Subcutaneous abdominal adipose tissue (tissue), 5 donors: ENCODE results near the gene SMG5.
A peak's percentile ranks its signal among the peaks of the same experiment; 100 is the strongest.

Experiments used
- H3K27ac ChIP-seq: one replicate; pipeline ENCODE4 v1.7.0; 2013; ENCODE audit warnings: low read depth, mild to moderate bottlenecking, inconsistent platforms, low read length, moderate library complexity
- H3K27me3 ChIP-seq, 5 donors: one replicate each; pipeline ENCODE4 v1.7.0; 2013; ENCODE audit warnings: low read length in 5 of 5, inconsistent platforms in 1 of 5; ENCODE audit not compliant: control insufficient read depth in 5 of 5, insufficient read depth in 4 of 5
- H3K36me3 ChIP-seq, 5 donors: one replicate each; pipeline ENCODE4 v1.7.0; 2013; ENCODE audit warnings: low read length in 5 of 5; ENCODE audit not compliant: control insufficient read depth in 5 of 5, insufficient read depth in 5 of 5
- H3K4me1 ChIP-seq, 5 donors: one replicate each; pipeline ENCODE4 v1.7.0; 2013; ENCODE audit warnings: low read length in 5 of 5, mild to moderate bottlenecking in 3 of 5, moderate library complexity in 1 of 5; ENCODE audit not compliant: control insufficient read depth in 5 of 5, insufficient read depth in 5 of 5
- H3K4me3 ChIP-seq, 5 donors: one replicate each; pipeline ENCODE4 v1.7.0; 2013; ENCODE audit warnings: low read length in 5 of 5, low read depth in 1 of 5
- H3K9ac ChIP-seq, 5 donors: one replicate each; pipeline ENCODE4 v1.7.0; 2013; ENCODE audit warnings: low read length in 5 of 5, mild to moderate bottlenecking in 4 of 5, moderate library complexity in 3 of 5
- H3K9me3 ChIP-seq, 5 donors: one replicate each; pipeline ENCODE4 v1.7.0; 2013; ENCODE audit warnings: low read length in 5 of 5; ENCODE audit not compliant: control insufficient read depth in 5 of 5
- donor health status: healthy.
- donor health status: healthy.
- donor health status: healthy.
- donor health status: healthy.
- donor health status: healthy.

SMG5 gene

DNA sequence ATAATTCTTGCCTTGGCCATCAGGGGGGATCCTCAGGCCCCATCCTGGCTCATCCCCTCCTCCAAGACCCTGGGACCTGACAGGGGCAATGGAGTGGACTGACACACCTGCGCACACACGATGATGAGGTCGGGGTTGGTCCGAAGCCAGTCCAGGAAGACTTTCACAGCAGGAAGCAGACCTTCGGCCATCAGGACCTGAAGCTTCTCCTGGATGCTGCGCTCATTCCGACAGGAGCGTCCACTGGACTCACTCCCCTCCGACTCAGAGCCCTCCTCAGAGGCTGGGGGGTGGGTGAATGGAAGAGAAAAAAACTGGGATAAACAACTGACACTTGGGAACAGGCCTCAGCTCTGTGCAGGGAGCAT lies 19.4 kb downstream of the SMG5 start:
- Histone ChIP-seq H3K9ac (no peak overlapping the region), H3K4me3 (no peak overlapping the region), H3K9me3 (no peaks in the 10 kb centered on the region), H3K27me3 (no peaks in the 10 kb centered on the region), H3K36me3 (peaks cover 12 to 98% (median 88%) of the 10 kb centered on the region in 5 donors), H3K4me1 (no peaks in the 10 kb centered on the region), H3K27ac (no peak overlapping the region)

DNA sequence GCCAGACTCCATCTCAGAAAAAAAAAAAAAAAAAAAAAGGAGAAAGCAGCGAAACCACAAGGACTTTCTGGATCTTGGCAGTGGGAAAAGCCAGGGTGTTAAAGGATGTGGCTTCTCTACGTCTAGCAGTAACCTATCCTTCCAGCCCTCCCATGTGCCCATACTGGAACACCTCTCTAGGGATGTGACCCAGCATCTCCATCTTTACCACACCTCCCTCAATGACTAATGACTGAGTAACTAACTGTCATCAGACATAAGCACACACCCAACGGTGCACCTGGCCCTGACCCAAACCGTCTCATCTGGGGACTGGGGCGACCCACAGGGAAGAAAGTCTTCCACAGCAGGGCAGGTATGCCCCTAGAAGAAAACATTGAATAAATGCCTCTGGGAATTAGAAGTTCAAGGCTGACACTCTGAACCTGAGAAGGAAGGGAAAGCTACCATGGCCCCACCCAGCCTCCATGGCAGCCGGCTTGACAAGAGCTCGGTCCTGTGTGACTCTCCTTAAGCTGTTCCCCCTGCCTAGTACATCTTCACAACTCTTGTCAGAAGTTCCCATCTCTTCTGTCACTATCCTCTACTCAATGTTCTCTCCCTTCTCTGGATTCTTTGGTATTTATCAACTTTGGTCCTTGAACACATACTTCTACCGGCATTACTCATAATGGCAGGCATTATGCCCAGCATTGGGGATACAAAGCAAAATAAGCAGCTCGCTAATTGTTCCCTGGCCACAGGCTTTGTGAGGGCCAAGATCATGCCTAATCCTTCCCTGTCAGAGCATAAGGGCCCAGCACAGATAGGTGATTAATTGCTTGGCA lies 20.0 kb downstream of the SMG5 start:
- H3K36me3 ChIP-seq, result peaks cover 8 to 98% (median 88%) of the 10 kb centered on the region in 5 donors
- no peak overlapping the region for H3K4me3 ChIP-seq
- no peak overlapping the region for H3K9ac ChIP-seq
- H3K9me3 ChIP-seq, result no peaks in the 10 kb centered on the region
- no peaks in the 10 kb centered on the region for H3K27me3 ChIP-seq
- no peaks in the 10 kb centered on the region for H3K4me1 ChIP-seq
- no peak overlapping the region for H3K27ac ChIP-seq

- Histone ChIP-seq H3K27me3 (no peaks in the 10 kb centered on the region), H3K36me3 (peaks cover 3 to 96% (median 85%) of the 10 kb centered on the region in 5 donors), H3K9ac (no peak overlapping the region), H3K4me1 (no peaks in the 10 kb centered on the region), H3K27ac (no peak overlapping the region), H3K9me3 (no peaks in the 10 kb centered on the region), H3K4me3 (no peak overlapping the region)
These were observed 21.7 kb downstream of the SMG5 start for GRCh38 chr1:156260896-156261295.

- Histone ChIP-seq H3K4me3 (no peak overlapping the region), H3K27me3 (no peaks in the 10 kb centered on the region), H3K36me3 (peaks cover 3 to 88% (median 78%) of the 10 kb centered on the region in 5 donors), H3K9me3 (no peaks in the 10 kb centered on the region), H3K9ac (peak overlapping the region in 1 of 5 donors; percentile 6), H3K27ac (no peak overlapping the region), H3K4me1 (no peaks in the 10 kb centered on the region)
These were observed 22.8 kb downstream of the SMG5 start for GRCh38 chr1:156259805-156260204.

- Histone ChIP-seq H3K27ac (no peak overlapping the region), H3K27me3 (no peaks in the 10 kb centered on the region), H3K9ac (no peak overlapping the region), H3K4me1 (no peaks in the 10 kb centered on the region), H3K36me3 (peaks cover 0 to 87% (median 77%) of the 10 kb centered on the region in 5 donors), H3K4me3 (no peak overlapping the region), H3K9me3 (no peaks in the 10 kb centered on the region)
These were observed 23.8 kb downstream of the SMG5 start for GRCh38 chr1:156258859-156259258.

GRCh38 chr1:156257711-156258110 lies 24.9 kb downstream of the SMG5 start:
- Histone ChIP-seq H3K36me3 (peaks cover 0 to 87% (median 77%) of the 10 kb centered on the region in 5 donors), H3K4me1 (peaks cover 0 to under 1% (median 0%) of the 10 kb centered on the region in 5 donors), H3K9ac (no peak overlapping the region), H3K27ac (no peak overlapping the region), H3K27me3 (no peaks in the 10 kb centered on the region), H3K9me3 (no peaks in the 10 kb centered on the region), H3K4me3 (no peak overlapping the region)

GRCh38 chr1:156253634-156254033 lies 29.0 kb downstream of the SMG5 start:
- peak overlapping the region in 1 of 5 donors; percentile 9 for H3K9ac ChIP-seq
- H3K9me3 ChIP-seq, result no peaks in the 10 kb centered on the region

DNA sequence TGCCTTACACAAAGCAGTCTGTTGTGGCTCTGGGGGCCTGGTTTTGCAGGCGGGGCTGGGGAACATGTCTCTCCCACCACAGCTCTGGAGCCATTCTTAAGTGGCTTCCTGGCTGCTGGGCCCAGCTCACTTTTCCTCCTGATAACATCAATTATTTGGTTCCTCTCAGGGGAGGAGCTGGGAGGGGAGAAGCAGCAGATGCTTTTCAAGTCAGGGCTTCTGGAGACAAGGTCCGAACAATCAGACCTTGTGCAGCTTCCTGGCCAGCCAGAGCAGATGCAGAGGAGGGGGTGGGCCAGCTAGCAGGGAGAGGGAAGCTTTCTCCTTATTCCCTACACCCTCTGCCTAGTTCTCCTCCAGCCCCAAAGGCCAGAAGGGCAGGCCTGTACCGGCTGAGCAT lies 31.1 kb downstream of the SMG5 start:
- Histone ChIP-seq H3K36me3 (peaks cover 0 to 67% (median 64%) of the 10 kb centered on the region in 5 donors), H3K27me3 (peaks cover 0 to 5% (median 2%) of the 10 kb centered on the region in 5 donors), H3K9ac (no peak overlapping the region), H3K4me3 (no peak overlapping the region), H3K27ac (no peak overlapping the region), H3K9me3 (no peaks in the 10 kb centered on the region), H3K4me1 (peaks cover 6 to 34% (median 28%) of the 10 kb centered on the region in 5 donors)

More at GRCh38 chr1:156253634-156254033, 29.0 kb downstream of the SMG5 start:
- Histone ChIP-seq H3K27ac (no peak overlapping the region), H3K27me3 (no peaks in the 10 kb centered on the region), H3K4me3 (no peak overlapping the region), H3K36me3 (peaks cover 0 to 87% (median 82%) of the 10 kb centered on the region in 5 donors), H3K4me1 (peaks cover 0 to 17% (median 13%) of the 10 kb centered on the region in 5 donors)

DNA sequence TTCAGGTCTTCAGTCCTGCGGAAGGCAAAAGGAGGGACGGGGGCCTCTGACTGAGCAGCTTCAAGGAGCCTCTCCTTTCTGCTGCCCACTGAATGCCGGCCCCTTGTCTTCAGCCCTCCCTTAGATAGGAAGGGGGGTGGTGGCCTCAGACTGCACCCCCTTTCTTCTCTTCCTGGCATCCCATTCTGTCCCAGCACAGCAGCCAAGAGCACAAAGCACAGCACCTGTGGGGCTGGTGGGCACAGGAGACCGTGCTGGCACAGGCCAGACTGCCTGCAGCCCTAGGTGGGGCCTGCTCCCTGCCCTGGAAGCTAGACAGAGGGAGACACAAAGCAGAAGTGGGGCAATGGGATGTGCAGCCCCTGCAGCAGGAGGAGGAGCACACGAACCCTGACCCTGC lies 33.0 kb downstream of the SMG5 start:
- peaks cover 6 to 47% (median 39%) of the 10 kb centered on the region in 5 donors for H3K4me1 ChIP-seq
- H3K9me3 ChIP-seq, result no peaks in the 10 kb centered on the region
- peaks cover 0 to 58% (median 54%) of the 10 kb centered on the region in 5 donors for H3K36me3 ChIP-seq
- H3K27me3 ChIP-seq, result peaks cover 8 to 24% (median 20%) of the 10 kb centered on the region in 5 donors
- H3K9ac ChIP-seq, result no peak overlapping the region
- no peak overlapping the region for H3K4me3 ChIP-seq
- no peak overlapping the region for H3K27ac ChIP-seq

DNA sequence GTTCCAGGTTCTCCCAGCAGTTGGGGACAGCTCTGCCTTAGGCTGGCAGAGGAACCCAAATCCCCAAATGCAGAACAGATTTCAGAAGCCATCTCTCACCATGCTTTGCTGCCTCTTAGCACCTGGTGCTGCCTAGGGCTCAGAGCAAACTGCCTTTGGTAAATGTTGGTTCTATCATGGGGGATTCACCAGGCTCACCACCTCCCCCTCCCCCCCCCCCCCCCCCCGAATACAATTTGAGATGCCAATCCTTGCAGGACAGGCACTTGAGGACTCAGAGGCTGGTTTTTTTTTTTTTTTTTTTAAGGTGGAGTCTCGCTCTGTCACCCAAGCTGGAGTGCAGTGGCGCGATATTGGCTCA lies 34.3 kb downstream of the SMG5 start:
- Histone ChIP-seq H3K4me3 (no peak overlapping the region), H3K36me3 (peaks cover 0 to 51% (median 42%) of the 10 kb centered on the region in 5 donors), H3K9me3 (no peaks in the 10 kb centered on the region), H3K27ac (no peak overlapping the region), H3K4me1 (peaks cover 6 to 47% (median 39%) of the 10 kb centered on the region in 5 donors), H3K9ac (no peak overlapping the region), H3K27me3 (peaks cover 8 to 24% (median 21%) of the 10 kb centered on the region in 5 donors)
